Activated CD4-positive, alpha-beta T cell treated with anti-CD3 and anti-CD28 coated beads for 48 hours (primary cell): ENCODE measurements around the gene NDEL1.
"Not testable (repeated sequence)": the region's sequence is repeated elsewhere in the genome, so short reads cannot be mapped to it uniquely, and the experiment has no call there.

Experiments
- DNase-seq: peaks from one replicate; pipeline ENCODE4 v3.0.0-alpha.2; 2020

The NDEL1 gene

GRCh38 chr17:8435245-8436168 lies at the start of gene NDEL1:
TSS of gene NDEL1 (plus strand) at chr17:8435884. CDS start at chr17:8444272, 8,388 bp downstream.
- DNase-seq: peak; percentile 100

- no peak for DNase-seq
Observed at GRCh38 chr17:8386841-8387240, 48.8 kb upstream of the NDEL1 start.

- DNase-seq: no peak
Observed at GRCh38 chr17:8387914-8388651, 47.6 kb upstream of the NDEL1 start.

- no peak for DNase-seq
Observed at GRCh38 chr17:8391711-8392110, 44.0 kb upstream of the NDEL1 start.

GRCh38 chr17:8392274-8392673 lies 43.4 kb upstream of the NDEL1 start:
- no peak for DNase-seq

GRCh38 chr17:8392674-8393469 lies 42.8 kb upstream of the NDEL1 start:
- DNase-seq: no peak

GRCh38 chr17:8393470-8394231 lies 42.0 kb upstream of the NDEL1 start:
- DNase-seq: peak; percentile 26

- DNase-seq: not testable (repeated sequence)
Observed at GRCh38 chr17:8394497-8394896, 41.2 kb upstream of the NDEL1 start.

GRCh38 chr17:8397636-8398035 lies 38.0 kb upstream of the NDEL1 start, which contains the start of gene RNF222:
TSS of gene RNF222 (minus strand) at chr17:8397827. CDS start at chr17:8393461, 4,366 bp downstream.
- DNase-seq: no peak

GRCh38 chr17:8398980-8399379 lies 36.7 kb upstream of the NDEL1 start:
- DNase-seq: no peak

GRCh38 chr17:8401107-8401506 lies 34.6 kb upstream of the NDEL1 start:
- DNase-seq: no peak

- DNase-seq: no peak
Observed at GRCh38 chr17:8402921-8403536, 32.7 kb upstream of the NDEL1 start.

- no peak for DNase-seq
Observed at GRCh38 chr17:8405499-8406016, 30.1 kb upstream of the NDEL1 start.

- DNase-seq: no peak
Observed at GRCh38 chr17:8406174-8406573, 29.5 kb upstream of the NDEL1 start.

GRCh38 chr17:8408371-8408770 lies 27.3 kb upstream of the NDEL1 start:
- no peak for DNase-seq

GRCh38 chr17:8409966-8410882 lies 25.5 kb upstream of the NDEL1 start:
- DNase-seq: peak; percentile 87

GRCh38 chr17:8410883-8411238 lies 24.8 kb upstream of the NDEL1 start:
- no peak for DNase-seq

- DNase-seq: no peak
Observed at GRCh38 chr17:8412089-8412488, 23.6 kb upstream of the NDEL1 start.

- no peak for DNase-seq
Observed at GRCh38 chr17:8413328-8413727, 22.4 kb upstream of the NDEL1 start.

- no peak for DNase-seq
Observed at GRCh38 chr17:8413938-8414337, 21.7 kb upstream of the NDEL1 start.
